Measurements from ENCODE around the gene ETS1.

ETS1 gene

GRCh38 chr11:128544471-128545051, 42.8 kb downstream of the ETS1 start:
- no peak for DNase-seq (ENCODE audit: low read depth in 2 of 2)

GRCh38 chr11:128540469-128540868, 46.9 kb downstream of the ETS1 start:
- no peak for DNase-seq (ENCODE audit: low read depth in 2 of 2)

- DNase-seq (ENCODE audit: low read depth in 2 of 2), result no peak
Measured at GRCh38 chr11:128536506-128536905, 50.9 kb downstream of the ETS1 start.

GRCh38 chr11:128535468-128536457, 51.6 kb downstream of the ETS1 start:
- DNase-seq (ENCODE audit: low read depth in 2 of 2), result no peak

DNA sequence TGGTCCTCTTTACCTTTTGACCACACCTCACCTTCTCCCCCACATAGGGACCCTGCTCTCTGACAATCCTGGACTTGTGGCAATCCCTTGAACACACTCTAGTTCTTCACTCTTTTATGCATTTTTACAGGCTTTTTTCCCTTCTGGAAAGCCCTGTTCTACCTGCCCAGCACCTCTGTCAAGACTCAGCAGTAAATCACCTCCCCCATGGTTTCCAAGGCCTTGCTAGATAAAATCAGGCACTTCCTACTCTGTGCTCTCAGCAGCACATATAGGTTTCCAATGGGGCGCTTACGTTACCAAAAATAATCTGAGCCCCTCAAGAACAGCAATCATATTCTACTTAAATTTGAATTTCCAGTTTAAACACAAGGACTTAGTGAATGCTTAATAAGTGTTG, 53.9 kb downstream of the ETS1 start:
- DNase-seq (ENCODE audit: low read depth in 2 of 2), result no peak

DNA sequence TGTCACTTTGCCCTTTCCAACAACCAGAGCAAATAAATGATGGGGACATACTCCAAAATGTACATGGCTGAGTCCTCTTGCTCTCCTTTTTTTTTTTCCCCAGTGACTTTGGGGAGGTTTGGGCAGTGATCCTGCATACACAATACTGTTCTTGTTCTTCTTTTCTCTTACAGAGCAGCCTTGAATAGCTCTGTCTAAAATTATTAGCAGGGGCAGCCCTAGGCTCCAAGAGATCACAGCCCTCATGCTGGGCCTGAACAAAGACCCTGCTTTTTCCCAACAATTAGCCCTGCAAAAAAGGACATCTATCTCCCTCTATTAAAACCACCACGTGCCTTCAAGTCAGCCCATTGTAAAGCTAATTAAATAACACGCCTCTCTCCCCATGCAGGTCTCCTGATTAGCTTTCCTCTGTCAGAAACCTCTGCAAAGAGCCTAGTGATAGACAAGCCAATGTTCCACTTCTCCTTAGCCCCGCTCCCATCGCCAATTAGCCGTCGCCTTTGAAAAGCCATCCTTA, 54.7 kb downstream of the ETS1 start:
- no peak for DNase-seq (ENCODE audit: low read depth in 2 of 2)

GRCh38 chr11:128532016-128532571, 55.3 kb downstream of the ETS1 start:
- DNase-seq (ENCODE audit: low read depth in 2 of 2), result no peak

- DNase-seq (ENCODE audit: low read depth in 2 of 2), result no peak
Measured at GRCh38 chr11:128531588-128531987, 55.8 kb downstream of the ETS1 start.

GRCh38 chr11:128530118-128531074, 57.0 kb downstream of the ETS1 start:
- no peak for DNase-seq (ENCODE audit: low read depth in 2 of 2)

DNA sequence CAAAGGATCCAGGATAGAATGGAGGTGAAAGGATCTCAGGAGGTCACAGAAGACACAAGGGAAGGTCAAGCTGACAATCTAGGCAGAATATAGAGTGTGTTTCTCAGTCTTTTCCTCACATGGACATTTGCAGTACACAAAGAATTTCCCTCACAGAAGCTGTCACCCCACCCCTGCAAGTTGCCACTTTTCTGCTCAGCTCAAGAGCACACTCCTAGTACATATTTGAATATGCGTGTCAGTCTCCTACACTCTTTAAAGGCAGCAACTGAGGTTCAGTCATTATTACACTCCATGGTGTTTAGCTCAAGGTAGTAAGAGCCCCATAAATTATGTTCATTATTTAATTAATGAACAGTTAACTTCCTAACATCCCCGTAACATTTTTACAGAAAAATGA, 59.1 kb downstream of the ETS1 start:
- DNase-seq (ENCODE audit: low read depth in 2 of 2), result no peak

- DNase-seq (ENCODE audit: low read depth in 2 of 2), result no peak
Measured at GRCh38 chr11:128527046-128527445, 60.3 kb downstream of the ETS1 start.

- no peak for DNase-seq (ENCODE audit: low read depth in 2 of 2)
Measured at GRCh38 chr11:128525411-128526243, 61.7 kb downstream of the ETS1 start.

DNA sequence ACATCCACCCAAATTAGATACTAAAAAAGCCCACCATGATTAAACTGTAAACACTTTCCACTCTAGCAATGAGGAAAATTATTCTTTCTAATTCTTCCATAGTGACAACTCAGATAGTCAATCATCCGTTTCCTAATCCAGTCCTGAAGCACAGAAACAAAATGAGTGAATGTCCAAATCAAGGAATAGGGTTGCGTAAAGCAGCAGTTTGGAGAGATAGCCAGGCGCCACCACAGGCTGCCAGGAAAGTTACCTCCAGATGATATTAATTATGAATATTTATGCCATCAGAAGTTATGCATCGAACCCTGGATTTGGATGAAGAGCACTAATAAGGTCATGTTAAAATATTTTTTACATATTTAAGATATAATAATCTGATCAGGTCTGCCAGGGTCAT, 63.2 kb downstream of the ETS1 start:
- DNase-seq (ENCODE audit: low read depth in 2 of 2), result no peak

DNA sequence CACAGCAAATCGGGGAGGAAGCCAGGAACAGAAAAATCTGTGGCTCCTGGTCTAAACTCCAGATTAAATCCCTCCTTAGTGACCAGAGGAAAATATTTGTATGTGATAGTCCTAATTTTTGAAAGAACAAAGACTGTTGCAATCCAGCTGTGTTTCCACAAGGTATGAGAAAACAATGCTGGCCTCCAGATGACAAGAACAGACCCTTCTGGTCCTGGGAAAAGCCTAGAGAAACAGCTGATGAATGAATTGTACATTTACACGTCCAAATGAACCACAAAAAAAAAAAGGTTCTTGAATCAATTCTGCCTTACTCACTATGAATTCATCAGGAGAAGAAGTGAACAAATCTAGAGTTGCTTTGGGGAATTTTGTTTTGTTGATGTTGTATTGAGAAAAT, 63.7 kb downstream of the ETS1 start:
- no peak for DNase-seq (ENCODE audit: low read depth in 2 of 2)

GRCh38 chr11:128522943-128523518, 64.3 kb downstream of the ETS1 start:
- DNase-seq (ENCODE audit: low read depth in 2 of 2), result peak in 1 of 2 donors; percentile 66

- DNase-seq (ENCODE audit: low read depth in 2 of 2), result peak; percentile 84 to 88
Measured at GRCh38 chr11:128522055-128522942, 65.1 kb downstream of the ETS1 start.

DNA sequence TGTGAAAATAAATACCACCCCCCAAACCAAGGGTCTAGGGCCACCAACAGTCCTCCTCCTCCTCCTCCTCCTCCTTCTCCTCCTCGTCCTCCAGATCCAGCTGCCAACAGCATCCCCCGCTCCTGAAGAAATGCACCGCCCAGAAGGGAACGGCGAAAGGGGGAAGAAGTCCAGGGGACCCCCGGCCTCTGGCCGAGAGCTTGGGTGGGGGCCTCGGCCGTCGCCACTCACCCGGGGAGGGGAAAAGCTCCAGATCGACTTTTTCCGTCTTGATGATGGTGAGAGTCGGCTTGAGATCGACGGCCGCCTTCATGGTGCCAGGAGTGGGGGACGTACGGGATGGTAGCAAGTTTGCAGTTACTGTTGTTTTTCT, 65.7 kb downstream of the ETS1 start:
- DNase-seq (ENCODE audit: low read depth in 2 of 2), result no peak

GRCh38 chr11:128520888-128521681, 66.3 kb downstream of the ETS1 start:
- DNase-seq (ENCODE audit: low read depth in 2 of 2), result no peak

Data from stimulated activated CD4-positive, alpha-beta T cell treated with anti-CD3 and anti-CD28 coated beads, Interleukin-15, amount 100 ng/mL, for 48 hours (primary cell).